ENCODE data around the gene MTA3.

Gene MTA3

GRCh38 chr2:42542871-42543270 lies 25.6 kb upstream of the MTA3 start:
- no peak overlapping the region for H3K4me3 ChIP-seq (ENCODE audit: low read depth, low read length)

GRCh38 chr2:42545023-42545721 lies 23.3 kb upstream of the MTA3 start:
- H3K27ac ChIP-seq = no peak overlapping the region
- no peak for DNase-seq
- no peaks in the 10 kb centered on the region for H3K36me3 ChIP-seq
- H3K4me3 ChIP-seq (ENCODE audit: low read depth, low read length) = no peak overlapping the region
- TF ChIP-seq CTCF (IDR thresholded peaks at IDR 0.05; ENCODE audit: low read depth, low read length) = no peak
- H3K27me3 ChIP-seq (ENCODE audit: insufficient read depth, low read depth, severe bottlenecking) = no peaks in the 10 kb centered on the region
- no peaks in the 10 kb centered on the region for H3K9me3 ChIP-seq (ENCODE audit: severe bottlenecking)

More at GRCh38 chr2:42542871-42543270, 25.6 kb upstream of the MTA3 start:
- DNase-seq = no peak
- H3K27ac ChIP-seq = no peak overlapping the region
- H3K27me3 ChIP-seq (ENCODE audit: insufficient read depth, low read depth, severe bottlenecking) = no peaks in the 10 kb centered on the region
- H3K9me3 ChIP-seq (ENCODE audit: severe bottlenecking) = no peaks in the 10 kb centered on the region
- no peak for TF ChIP-seq CTCF (IDR thresholded peaks at IDR 0.05; ENCODE audit: low read depth, low read length)
- no peaks in the 10 kb centered on the region for H3K36me3 ChIP-seq

- H3K9me3 ChIP-seq (ENCODE audit: severe bottlenecking) = no peaks in the 10 kb centered on the region
- DNase-seq = no peak
- H3K4me3 ChIP-seq (ENCODE audit: low read depth, low read length) = no peak overlapping the region
- no peaks in the 10 kb centered on the region for H3K36me3 ChIP-seq
- H3K27ac ChIP-seq = no peak overlapping the region
- no peak for TF ChIP-seq CTCF (IDR thresholded peaks at IDR 0.05; ENCODE audit: low read depth, low read length)
- no peaks in the 10 kb centered on the region for H3K27me3 ChIP-seq (ENCODE audit: insufficient read depth, low read depth, severe bottlenecking)
Observed at GRCh38 chr2:42545841-42546390, 22.5 kb upstream of the MTA3 start.

- H3K27ac ChIP-seq = no peak overlapping the region
- H3K4me3 ChIP-seq (ENCODE audit: low read depth, low read length) = no peak overlapping the region
- H3K36me3 ChIP-seq = no peaks in the 10 kb centered on the region
- no peak for DNase-seq
- H3K9me3 ChIP-seq (ENCODE audit: severe bottlenecking) = no peaks in the 10 kb centered on the region
- H3K27me3 ChIP-seq (ENCODE audit: insufficient read depth, low read depth, severe bottlenecking) = no peaks in the 10 kb centered on the region
- TF ChIP-seq CTCF (IDR thresholded peaks at IDR 0.05; ENCODE audit: low read depth, low read length) = no peak
Observed at GRCh38 chr2:42547014-42547413, 21.4 kb upstream of the MTA3 start.

- no peak overlapping the region for H3K27ac ChIP-seq
- TF ChIP-seq CTCF (IDR thresholded peaks at IDR 0.05; ENCODE audit: low read depth, low read length) = no peak
Observed at GRCh38 chr2:42547446-42548295, 20.8 kb upstream of the MTA3 start.

More at GRCh38 chr2:42547446-42548295, 20.8 kb upstream of the MTA3 start:
- no peaks in the 10 kb centered on the region for H3K36me3 ChIP-seq
- DNase-seq = no peak
- no peaks in the 10 kb centered on the region for H3K27me3 ChIP-seq (ENCODE audit: insufficient read depth, low read depth, severe bottlenecking)
- H3K9me3 ChIP-seq (ENCODE audit: severe bottlenecking) = no peaks in the 10 kb centered on the region
- H3K4me3 ChIP-seq (ENCODE audit: low read depth, low read length) = no peak overlapping the region

Measured in WERI-Rb-1 (cell line).